ENCODE measurements around the gene COA7. TPM values are rescaled to one million over a fixed set of nuclear protein-coding genes. Genes with fewer than 3 reads are reported as not detected.

Gene COA7
- 9.7 TPM for polyA plus RNA-seq (2013, experiment 1 of 2)
- 9.6 TPM for polyA plus RNA-seq (2013, experiment 2 of 2)

DNA sequence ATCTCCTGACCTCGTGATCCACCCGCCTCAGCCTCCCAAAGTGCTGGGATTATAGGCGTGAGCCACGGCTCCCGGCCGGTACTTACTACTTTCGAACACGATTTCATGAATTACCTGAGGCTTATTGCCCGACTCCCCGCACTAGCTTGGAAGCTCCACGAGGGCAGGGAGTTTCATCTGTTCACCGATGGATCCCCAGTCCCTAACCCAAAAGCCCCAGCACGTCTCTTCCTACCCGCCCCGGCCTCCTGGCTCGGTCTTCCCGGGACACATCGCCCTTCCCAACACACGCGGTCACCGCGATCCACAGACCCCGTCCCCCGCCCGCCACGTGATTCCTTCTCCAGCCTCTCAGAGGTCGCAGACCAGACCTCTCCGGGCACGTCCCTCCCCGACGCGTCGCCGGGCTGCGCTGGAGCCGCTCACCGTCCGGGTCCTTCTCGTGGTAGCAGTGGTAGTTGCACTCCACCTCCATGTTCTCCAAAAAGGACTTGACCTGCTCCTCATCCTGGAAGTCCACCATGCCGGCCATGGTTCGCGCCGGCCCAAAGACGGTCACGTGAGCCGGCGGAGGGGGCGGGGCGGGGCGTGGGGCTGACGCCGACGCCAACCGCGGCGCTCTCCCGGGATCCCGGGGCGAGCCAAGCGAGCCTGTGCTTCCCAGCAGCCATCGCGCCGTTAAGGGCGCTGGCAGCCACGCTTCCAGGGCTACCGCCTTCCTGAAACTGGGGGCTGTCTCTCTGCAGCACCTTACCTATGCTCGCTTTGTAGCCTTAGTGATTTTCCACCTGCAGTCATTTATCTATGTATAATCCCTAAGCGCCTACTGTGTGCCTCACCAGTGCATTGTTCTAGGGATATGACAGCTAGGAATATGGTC, at the start of gene COA7:
Gene COA7 (minus strand): TSS at position 553 of the 880 bp plus-strand sequence. CDS start 21 bp downstream, at position 532.
- 3% methylated on average over 67 of the region's 68 CpGs for WGBS

DNA sequence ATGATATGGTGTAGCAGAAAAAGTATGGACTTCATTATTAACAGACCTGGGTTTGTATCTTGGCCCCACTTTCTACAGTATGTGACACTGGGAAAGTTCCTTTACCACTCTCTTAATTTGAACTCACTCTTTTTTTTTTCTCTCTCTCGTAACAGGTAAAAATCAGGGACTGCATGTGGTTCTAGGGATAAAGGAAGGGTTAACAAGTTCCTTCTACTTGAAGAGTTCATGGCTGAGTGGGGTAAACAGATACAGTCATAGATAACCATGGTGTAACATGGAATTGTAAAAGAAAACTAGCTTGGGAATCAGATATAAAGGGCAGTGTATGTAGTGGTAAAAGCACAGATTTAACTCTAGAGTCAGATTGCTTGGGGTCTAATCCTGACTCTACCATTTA, 49.3 kb upstream of the COA7 start:
- no peaks in the 10 kb centered on the region for H3K27me3 ChIP-seq (ENCODE audit: control insufficient read depth in 1 of 2, insufficient read depth in 1 of 2, low read length in 2 of 2)
- H3K14ac ChIP-seq (ENCODE audit: low read length in 2 of 2): no peak overlapping the region
- H2BK15ac ChIP-seq (ENCODE audit: low read depth, poor library complexity, severe bottlenecking): no peak overlapping the region
- no peak overlapping the region for H3K4me3 ChIP-seq (ENCODE audit: insufficient read depth in 1 of 2, low read depth in 1 of 2, low read length in 2 of 2)
- H3K9ac ChIP-seq (ENCODE audit: low read length): no peak overlapping the region
- no peak overlapping the region for H3K4me2 ChIP-seq (ENCODE audit: low read length, poor library complexity, severe bottlenecking)
- H2BK5ac ChIP-seq (ENCODE audit: low read depth, low read length, poor library complexity, severe bottlenecking): no peak overlapping the region
- no peaks in the 10 kb centered on the region for H3K36me3 ChIP-seq (ENCODE audit: control insufficient read depth in 1 of 2, insufficient read depth in 2 of 2, low read depth in 1 of 2, low read length in 2 of 2)
- no peak overlapping the region for H2AFZ ChIP-seq (ENCODE audit: low read depth, low read length)
- H4K8ac ChIP-seq (ENCODE audit: low read length): no peak overlapping the region
- no peak overlapping the region for H2AK5ac ChIP-seq (ENCODE audit: low read length, severe bottlenecking)
- DNase-seq: no peak
- WGBS: 100% methylated on average over 1 of the region's 1 CpG
- H3K23ac ChIP-seq (ENCODE audit: low read length in 2 of 2): no peak overlapping the region
- peaks cover 4% of the 10 kb centered on the region for H3K4me1 ChIP-seq (ENCODE audit: control insufficient read depth, insufficient read depth, low read depth, low read length)
- H2BK12ac ChIP-seq (ENCODE audit: low read length in 2 of 2): no peak overlapping the region
- no peak overlapping the region for H3K18ac ChIP-seq (ENCODE audit: low read depth in 1 of 2, low read length in 2 of 2)
- H2BK120ac ChIP-seq (ENCODE audit: low read depth, low read length): no peak overlapping the region
- no peak overlapping the region for H4K91ac ChIP-seq (ENCODE audit: low read length)
- no peak overlapping the region for H3K4ac ChIP-seq (ENCODE audit: low read depth in 1 of 2, low read length in 2 of 2)
- no peak overlapping the region for H3K27ac ChIP-seq (ENCODE audit: low read length, poor library complexity, severe bottlenecking)
- H3K9me3 ChIP-seq (ENCODE audit: control insufficient read depth, low read length): no peaks in the 10 kb centered on the region
- peaks cover 9% of the 10 kb centered on the region for H3K79me1 ChIP-seq (replicated peaks; ENCODE audit: low read length, poor library complexity, severe bottlenecking)

More for the DNA sequence above, at the start of gene COA7:
- H2AFZ ChIP-seq (ENCODE audit: low read depth, low read length): peak within 1 kb of the TSS; percentile 99
- DNase-seq: peak; percentile 83
- H3K4me1 ChIP-seq (ENCODE audit: control insufficient read depth, insufficient read depth, low read depth, low read length): peaks cover 6% of the 10 kb centered on the region
- peaks cover 2 to 4% of the 10 kb centered on the region in 2 experiments for H3K36me3 ChIP-seq (ENCODE audit: control insufficient read depth in 1 of 2, insufficient read depth in 2 of 2, low read depth in 1 of 2, low read length in 2 of 2)
- H2BK5ac ChIP-seq (ENCODE audit: low read depth, low read length, poor library complexity, severe bottlenecking): peak within 1 kb of the TSS; percentile 14
- peak within 1 kb of the TSS; percentile 26 for H2BK15ac ChIP-seq (ENCODE audit: low read depth, poor library complexity, severe bottlenecking)
- peak within 1 kb of the TSS; percentile 81 to 99 for H3K18ac ChIP-seq (ENCODE audit: low read depth in 1 of 2, low read length in 2 of 2)
- peak within 1 kb of the TSS; percentile 99 for H4K91ac ChIP-seq (ENCODE audit: low read length)
- peak within 1 kb of the TSS; percentile 90 for H3K4me2 ChIP-seq (ENCODE audit: low read length, poor library complexity, severe bottlenecking)
- H3K4me3 ChIP-seq (ENCODE audit: insufficient read depth in 1 of 2, low read depth in 1 of 2, low read length in 2 of 2): peak within 1 kb of the TSS; percentile 85 to 97
- H3K4ac ChIP-seq (ENCODE audit: low read depth in 1 of 2, low read length in 2 of 2): peak within 1 kb of the TSS; percentile 76 to 97
- peak within 1 kb of the TSS; percentile 71 for H2BK12ac ChIP-seq (ENCODE audit: low read length in 2 of 2)
- peak within 1 kb of the TSS; percentile 93 for H3K9ac ChIP-seq (ENCODE audit: low read length)
- H3K9me3 ChIP-seq (ENCODE audit: control insufficient read depth, low read length): no peaks in the 10 kb centered on the region
- peaks cover 16% of the 10 kb centered on the region for H3K79me1 ChIP-seq (replicated peaks; ENCODE audit: low read length, poor library complexity, severe bottlenecking)
- H3K14ac ChIP-seq (ENCODE audit: low read length in 2 of 2): peak within 1 kb of the TSS in 1 of 2 experiments; percentile 99
- peak within 1 kb of the TSS in 1 of 2 experiments; percentile 99 for H3K23ac ChIP-seq (ENCODE audit: low read length in 2 of 2)
- peak within 1 kb of the TSS; percentile 14 for H3K27ac ChIP-seq (ENCODE audit: low read length, poor library complexity, severe bottlenecking)
- H2AK5ac ChIP-seq (ENCODE audit: low read length, severe bottlenecking): peak within 1 kb of the TSS; percentile 61
- peak within 1 kb of the TSS; percentile 97 for H4K8ac ChIP-seq (ENCODE audit: low read length)
- peak within 1 kb of the TSS; percentile 50 for H2BK120ac ChIP-seq (ENCODE audit: low read depth, low read length)
- H3K27me3 ChIP-seq (ENCODE audit: control insufficient read depth in 1 of 2, insufficient read depth in 1 of 2, low read length in 2 of 2): no peaks in the 10 kb centered on the region

DNA sequence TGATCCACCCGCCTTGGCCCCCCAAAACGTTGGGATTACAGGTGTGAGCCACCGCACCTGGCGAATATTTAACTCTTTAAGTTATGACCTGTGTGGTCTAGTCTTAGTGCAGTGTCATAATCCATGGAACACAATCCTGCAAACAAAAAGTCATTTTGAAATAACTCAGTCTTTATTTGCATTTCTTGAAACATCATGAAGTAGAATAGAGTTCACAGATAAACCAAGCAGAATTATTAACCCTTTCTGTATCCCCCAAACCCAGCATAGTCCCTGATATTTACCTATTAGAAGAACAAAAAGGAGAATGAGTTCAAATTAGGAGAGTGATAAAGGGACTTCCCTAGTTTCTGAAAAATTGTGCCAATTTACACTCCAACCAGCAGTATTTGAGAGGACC, 48.0 kb upstream of the COA7 start:
- Histone ChIP-seq H3K36me3 (ENCODE audit: control insufficient read depth in 1 of 2, insufficient read depth in 2 of 2, low read depth in 1 of 2, low read length in 2 of 2) (no peaks in the 10 kb centered on the region), H3K9ac (ENCODE audit: low read length) (no peak overlapping the region), H3K4me2 (ENCODE audit: low read length, poor library complexity, severe bottlenecking) (no peak overlapping the region), H2BK15ac (ENCODE audit: low read depth, poor library complexity, severe bottlenecking) (no peak overlapping the region), H3K14ac (ENCODE audit: low read length in 2 of 2) (no peak overlapping the region), H3K4ac (ENCODE audit: low read depth in 1 of 2, low read length in 2 of 2) (no peak overlapping the region), H3K4me1 (ENCODE audit: control insufficient read depth, insufficient read depth, low read depth, low read length) (no peaks in the 10 kb centered on the region), H2BK12ac (ENCODE audit: low read length in 2 of 2) (no peak overlapping the region), H2AK5ac (ENCODE audit: low read length, severe bottlenecking) (no peak overlapping the region), H3K4me3 (ENCODE audit: insufficient read depth in 1 of 2, low read depth in 1 of 2, low read length in 2 of 2) (no peak overlapping the region), H3K23ac (ENCODE audit: low read length in 2 of 2) (no peak overlapping the region), H4K91ac (ENCODE audit: low read length) (no peak overlapping the region), H4K8ac (ENCODE audit: low read length) (no peak overlapping the region), H3K18ac (ENCODE audit: low read depth in 1 of 2, low read length in 2 of 2) (no peak overlapping the region), H3K79me1 (replicated peaks; ENCODE audit: low read length, poor library complexity, severe bottlenecking) (peaks cover 4% of the 10 kb centered on the region), H2BK120ac (ENCODE audit: low read depth, low read length) (no peak overlapping the region), H3K27ac (ENCODE audit: low read length, poor library complexity, severe bottlenecking) (no peak overlapping the region), H3K27me3 (ENCODE audit: control insufficient read depth in 1 of 2, insufficient read depth in 1 of 2, low read length in 2 of 2) (no peaks in the 10 kb centered on the region), H2AFZ (ENCODE audit: low read depth, low read length) (no peak overlapping the region), H2BK5ac (ENCODE audit: low read depth, low read length, poor library complexity, severe bottlenecking) (no peak overlapping the region), H3K9me3 (ENCODE audit: control insufficient read depth, low read length) (no peaks in the 10 kb centered on the region)
- 100% methylated on average over 2 of the region's 4 CpGs for WGBS
- DNase-seq: no peak

DNA sequence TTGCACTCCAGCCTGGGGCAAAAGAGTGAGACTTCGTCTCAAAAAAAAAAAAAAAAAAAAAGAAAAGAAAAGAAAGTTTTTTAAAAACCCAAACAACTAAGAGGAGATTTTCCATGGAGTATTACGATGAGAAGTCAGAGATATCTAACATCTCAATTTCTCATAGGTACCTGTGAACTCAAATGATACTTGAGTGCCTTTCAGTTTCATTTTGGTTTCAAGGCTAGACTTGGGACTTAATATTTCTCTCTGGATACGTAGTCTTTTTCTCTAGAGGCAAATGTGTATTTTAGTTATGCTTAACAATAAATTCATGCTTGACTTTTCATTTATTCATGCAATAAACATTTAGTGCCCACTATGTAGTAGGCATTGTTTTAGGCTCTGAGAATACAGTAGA, 43.1 kb upstream of the COA7 start:
- no peak overlapping the region for H2BK15ac ChIP-seq (ENCODE audit: low read depth, poor library complexity, severe bottlenecking)
- no peak overlapping the region for H2AFZ ChIP-seq (ENCODE audit: low read depth, low read length)
- no peak for DNase-seq
- no peak overlapping the region for H2BK120ac ChIP-seq (ENCODE audit: low read depth, low read length)
- no peaks in the 10 kb centered on the region for H3K9me3 ChIP-seq (ENCODE audit: control insufficient read depth, low read length)
- H3K14ac ChIP-seq (ENCODE audit: low read length in 2 of 2): no peak overlapping the region
- no peak overlapping the region for H4K8ac ChIP-seq (ENCODE audit: low read length)
- no peak overlapping the region for H4K91ac ChIP-seq (ENCODE audit: low read length)
- H3K27me3 ChIP-seq (ENCODE audit: control insufficient read depth in 1 of 2, insufficient read depth in 1 of 2, low read length in 2 of 2): no peaks in the 10 kb centered on the region
- peaks cover 3% of the 10 kb centered on the region for H3K4me1 ChIP-seq (ENCODE audit: control insufficient read depth, insufficient read depth, low read depth, low read length)
- H2AK5ac ChIP-seq (ENCODE audit: low read length, severe bottlenecking): no peak overlapping the region
- H3K36me3 ChIP-seq (ENCODE audit: control insufficient read depth in 1 of 2, insufficient read depth in 2 of 2, low read depth in 1 of 2, low read length in 2 of 2): no peaks in the 10 kb centered on the region
- no peak overlapping the region for H3K9ac ChIP-seq (ENCODE audit: low read length)
- no peak overlapping the region for H3K18ac ChIP-seq (ENCODE audit: low read depth in 1 of 2, low read length in 2 of 2)
- no peak overlapping the region for H2BK12ac ChIP-seq (ENCODE audit: low read length in 2 of 2)
- H3K79me1 ChIP-seq (replicated peaks; ENCODE audit: low read length, poor library complexity, severe bottlenecking): peaks cover 4% of the 10 kb centered on the region
- H3K4me3 ChIP-seq (ENCODE audit: insufficient read depth in 1 of 2, low read depth in 1 of 2, low read length in 2 of 2): no peak overlapping the region
- no peak overlapping the region for H2BK5ac ChIP-seq (ENCODE audit: low read depth, low read length, poor library complexity, severe bottlenecking)
- no peak overlapping the region for H3K4me2 ChIP-seq (ENCODE audit: low read length, poor library complexity, severe bottlenecking)
- H3K4ac ChIP-seq (ENCODE audit: low read depth in 1 of 2, low read length in 2 of 2): no peak overlapping the region
- no CpG with 5 or more reads among the region's 3 CpGs for WGBS
- H3K23ac ChIP-seq (ENCODE audit: low read length in 2 of 2): no peak overlapping the region
- H3K27ac ChIP-seq (ENCODE audit: low read length, poor library complexity, severe bottlenecking): no peak overlapping the region
